GM20000 (cell line): ENCODE results near the gene CXCL11.
A peak's percentile ranks its signal among the peaks of the same experiment; 100 is the strongest.
"Not testable (repeated sequence)": the region's sequence is repeated elsewhere in the genome, so short reads cannot be mapped to it uniquely, and the experiment has no call there.

ENCODE experiments used
- DNase-seq: peaks from one replicate; pipeline ENCODE4 v3.0.0; 2012; ENCODE audit warnings: low spot score
- TF ChIP-seq, protein P1 (sequence below): IDR thresholded peaks from 2 replicates; pipeline ENCODE4 v1.5.1; 2012; ENCODE audit warnings: mild to moderate bottlenecking, control low read depth; ENCODE audit errors: extremely low read depth, missing control alignments

Gene CXCL11

DNA sequence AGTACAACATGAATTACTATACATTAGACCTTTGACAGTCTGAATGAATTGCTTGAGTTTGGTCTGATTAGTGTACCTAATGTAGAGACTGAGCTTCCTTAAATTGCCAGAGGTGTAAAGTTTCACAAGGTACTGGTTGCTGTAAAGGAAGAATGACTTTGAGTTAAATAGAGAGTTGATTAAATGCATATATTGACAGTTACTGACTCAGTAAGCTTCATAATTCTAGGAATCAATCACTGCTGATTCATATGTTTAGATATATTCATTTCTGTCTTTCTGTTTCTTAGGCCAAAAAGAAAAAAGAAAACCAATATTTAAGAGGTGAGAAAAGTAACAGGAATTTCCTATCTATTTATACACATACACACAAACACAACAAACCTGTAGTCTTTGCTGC is 22.4 kb upstream of the CXCL11 start:
- TF ChIP-seq, protein P1, sequence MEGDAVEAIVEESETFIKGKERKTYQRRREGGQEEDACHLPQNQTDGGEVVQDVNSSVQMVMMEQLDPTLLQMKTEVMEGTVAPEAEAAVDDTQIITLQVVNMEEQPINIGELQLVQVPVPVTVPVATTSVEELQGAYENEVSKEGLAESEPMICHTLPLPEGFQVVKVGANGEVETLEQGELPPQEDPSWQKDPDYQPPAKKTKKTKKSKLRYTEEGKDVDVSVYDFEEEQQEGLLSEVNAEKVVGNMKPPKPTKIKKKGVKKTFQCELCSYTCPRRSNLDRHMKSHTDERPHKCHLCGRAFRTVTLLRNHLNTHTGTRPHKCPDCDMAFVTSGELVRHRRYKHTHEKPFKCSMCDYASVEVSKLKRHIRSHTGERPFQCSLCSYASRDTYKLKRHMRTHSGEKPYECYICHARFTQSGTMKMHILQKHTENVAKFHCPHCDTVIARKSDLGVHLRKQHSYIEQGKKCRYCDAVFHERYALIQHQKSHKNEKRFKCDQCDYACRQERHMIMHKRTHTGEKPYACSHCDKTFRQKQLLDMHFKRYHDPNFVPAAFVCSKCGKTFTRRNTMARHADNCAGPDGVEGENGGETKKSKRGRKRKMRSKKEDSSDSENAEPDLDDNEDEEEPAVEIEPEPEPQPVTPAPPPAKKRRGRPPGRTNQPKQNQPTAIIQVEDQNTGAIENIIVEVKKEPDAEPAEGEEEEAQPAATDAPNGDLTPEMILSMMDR, result no peak
- peak; percentile 55 for DNase-seq

DNA sequence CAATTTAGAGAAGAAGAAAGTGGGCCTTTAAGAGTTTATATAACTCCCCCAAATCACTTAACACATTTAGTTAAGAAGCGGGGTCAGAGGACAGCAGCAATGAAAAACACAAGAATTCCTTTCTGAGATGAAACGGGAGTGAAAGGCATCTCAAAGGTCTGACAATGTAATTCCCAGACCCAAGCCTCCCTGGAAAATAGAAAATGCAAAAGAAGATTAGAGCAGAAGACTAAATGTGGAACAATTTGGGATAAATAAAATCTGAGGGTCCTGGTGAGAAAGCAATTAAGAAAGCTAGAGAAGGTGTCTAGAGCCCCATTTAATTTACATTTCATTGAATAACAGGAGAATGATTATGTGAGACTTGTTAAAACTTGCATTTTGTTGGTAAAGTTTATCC is 19.6 kb upstream of the CXCL11 start:
- TF ChIP-seq, protein P1, result no peak
- DNase-seq, result no peak

DNA sequence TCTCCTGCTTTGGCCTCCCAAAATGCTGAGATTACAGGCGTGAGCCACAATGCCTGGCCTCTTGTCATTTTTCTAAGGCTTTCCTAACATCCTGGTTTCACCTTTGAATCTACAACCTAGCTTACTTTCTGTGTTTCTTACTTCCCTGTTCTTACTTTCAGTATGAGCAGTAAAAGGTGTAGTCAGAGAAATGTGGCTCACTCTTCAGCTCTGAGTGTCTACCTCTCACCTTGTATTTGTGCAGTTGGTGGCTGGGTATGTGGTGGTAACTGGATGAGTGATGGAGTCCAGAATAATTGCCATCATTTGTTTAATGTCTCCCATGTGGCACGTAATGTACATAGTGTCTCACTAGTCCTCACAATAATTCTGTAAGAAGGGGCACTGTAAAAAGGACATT is 19.1 kb upstream of the CXCL11 start:
- DNase-seq, result peak; percentile 83
- TF ChIP-seq, protein P1, result no peak

DNA sequence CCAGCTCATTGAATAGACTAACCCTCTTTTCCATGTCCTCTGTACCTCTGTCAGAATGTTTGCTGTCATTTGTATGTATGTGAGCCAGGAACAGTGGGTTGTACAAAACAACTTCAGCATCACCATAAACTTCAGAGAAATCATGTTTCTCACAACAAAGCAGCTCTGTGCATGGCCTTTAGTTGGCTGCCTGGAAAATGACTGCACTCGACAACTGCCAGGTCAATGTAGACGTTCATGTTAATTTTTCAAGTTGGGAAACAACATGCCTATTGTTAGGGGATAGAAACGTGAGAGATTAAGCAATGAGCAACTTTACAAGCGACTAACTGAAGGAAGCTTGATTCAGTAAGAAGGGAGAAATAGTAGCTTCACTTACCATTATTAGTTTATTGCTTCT is 17.9 kb upstream of the CXCL11 start:
- DNase-seq, result no peak
- TF ChIP-seq, protein P1, result no peak

DNA sequence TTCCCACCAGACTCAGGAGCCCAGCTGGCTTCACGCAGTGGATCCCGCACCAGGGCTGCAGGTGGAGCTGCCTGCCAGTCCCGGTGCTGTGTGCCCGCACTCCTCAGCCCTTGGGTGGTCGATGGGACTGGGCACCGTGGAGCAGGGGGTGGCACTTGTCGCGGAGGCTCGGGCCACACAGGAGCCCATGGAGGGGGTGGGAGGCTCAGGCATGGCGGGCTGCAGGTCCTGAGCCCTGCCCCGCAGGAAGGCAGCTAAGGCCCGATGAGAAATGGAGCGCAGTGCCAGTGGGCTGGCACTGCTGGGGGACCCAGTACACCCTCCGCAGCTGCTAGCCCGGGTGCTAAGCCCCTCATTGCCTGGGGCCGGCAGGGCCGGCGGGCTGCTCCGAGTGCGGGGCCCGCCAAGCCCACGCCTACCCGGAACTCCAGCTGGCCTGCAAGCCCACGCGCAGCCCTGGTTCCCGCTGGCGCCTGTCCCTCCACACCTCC is 14.7 kb upstream of the CXCL11 start:
- DNase-seq, result not testable (repeated sequence)

GRCh38 chr4:76049860-76050416 is 14.1 kb upstream of the CXCL11 start:
- not testable (repeated sequence) for DNase-seq

GRCh38 chr4:76044686-76045085 is 8.8 kb upstream of the CXCL11 start:
- not testable (repeated sequence) for DNase-seq

DNA sequence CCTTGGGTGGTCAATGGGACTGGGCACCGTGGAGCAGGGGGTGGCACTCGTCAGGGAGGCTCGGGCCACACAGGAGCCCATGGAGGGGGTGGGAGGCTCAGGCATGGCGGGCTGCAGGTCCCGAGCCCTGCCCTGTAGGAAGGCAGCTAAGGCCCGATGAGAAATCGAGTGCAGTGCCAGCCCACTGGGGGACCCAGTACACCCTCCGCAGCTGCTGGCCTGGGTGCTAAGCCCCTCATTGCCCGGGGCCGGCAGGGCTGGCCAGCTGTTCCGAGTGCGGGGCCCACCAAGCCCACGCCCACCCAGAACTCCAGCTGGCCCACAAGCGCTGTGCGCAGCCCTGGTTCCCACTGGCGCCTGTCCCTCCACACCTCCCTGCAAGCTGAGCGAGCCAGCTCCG is 7.4 kb upstream of the CXCL11 start:
- DNase-seq, result not testable (repeated sequence)

DNA sequence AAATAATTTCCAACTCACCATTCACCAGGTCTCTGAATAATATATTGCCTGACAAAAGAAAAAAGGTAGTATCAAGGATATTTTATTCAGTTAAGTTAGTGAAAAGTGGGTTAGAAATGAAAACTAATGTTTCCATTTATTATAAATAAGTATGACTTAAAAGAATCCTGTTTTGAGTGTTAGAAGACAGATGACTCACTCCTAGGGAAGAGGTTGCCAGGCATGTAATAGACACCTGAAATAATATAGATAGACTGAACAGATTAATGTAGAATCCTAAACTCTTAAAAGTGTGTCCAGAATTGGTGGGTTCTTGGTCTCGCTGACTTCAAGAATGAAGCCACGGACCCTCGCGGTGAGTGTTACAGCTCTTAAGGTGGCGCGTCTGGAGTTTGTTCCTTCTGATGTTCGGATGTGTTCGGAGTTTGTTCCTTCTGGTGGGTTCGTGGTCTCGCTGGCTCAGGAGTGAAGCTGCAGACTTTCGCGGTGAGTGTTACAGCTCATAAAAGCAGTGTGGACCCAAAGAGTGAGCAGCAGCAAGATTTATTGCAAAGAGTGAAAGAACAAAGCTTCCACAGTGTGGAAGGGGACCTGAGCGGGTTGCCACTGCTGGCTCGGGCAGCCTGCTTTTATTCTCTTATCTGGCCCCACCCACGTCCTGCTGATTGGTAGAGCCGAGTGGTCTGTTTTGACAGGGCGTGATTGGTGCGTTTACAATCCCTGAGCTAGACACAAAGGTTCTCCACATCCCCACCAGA is 6.5 kb upstream of the CXCL11 start:
- not testable (repeated sequence) for DNase-seq

DNA sequence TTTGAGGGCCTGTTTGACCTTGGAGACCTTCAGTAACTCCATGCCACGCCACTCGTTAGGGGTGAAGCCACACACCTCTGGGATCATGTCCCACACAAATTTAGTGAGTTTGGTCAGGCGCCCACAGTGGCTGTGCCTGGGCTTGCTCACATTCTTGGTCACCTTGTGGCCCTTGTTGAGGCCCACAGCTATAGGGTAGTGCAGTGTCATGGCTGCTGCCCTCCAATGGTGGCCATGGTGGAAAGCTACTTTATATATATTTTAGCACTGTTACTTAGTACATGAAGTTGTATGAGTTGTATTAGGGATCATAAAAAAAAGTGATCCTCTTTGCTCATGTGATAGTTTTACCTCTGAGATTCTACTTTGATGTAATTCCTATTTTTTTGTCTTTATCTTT is 985 bp upstream of the CXCL11 start:
- TF ChIP-seq, protein P1, result no peak
- no peak for DNase-seq
